BE2C (cell line): ENCODE results near the gene PTPRD.

Experiments
- DNase-seq: peaks from one replicate; pipeline ENCODE4 v3.0.0-alpha.2; 2020
- H3K27me3 ChIP-seq: fragments of 250-450 bp; sonication (Bioruptor Pico); 2 replicates; pipeline ENCODE4 v1.5.1; 2020; ENCODE audit warnings: mild to moderate bottlenecking
- H3K36me3 ChIP-seq: fragments of 250-450 bp; sonication (Bioruptor Pico); 2 replicates; pipeline ENCODE4 v1.5.1; 2020; ENCODE audit warnings: mild to moderate bottlenecking
- H3K4me1 ChIP-seq: fragments of 250-450 bp; sonication (Bioruptor Pico); 2 replicates; pipeline ENCODE4 v1.5.1; 2020
- H3K4me3 ChIP-seq: 2 replicates; pipeline ENCODE4 v1.5.1; 2011; ENCODE audit warnings: low read depth, low read length
- H3K9me3 ChIP-seq: fragments of 250-450 bp; sonication (Bioruptor Pico); 2 replicates; pipeline ENCODE4 v1.5.1; 2020
- TF ChIP-seq, protein P1 (sequence below): IDR thresholded peaks from 2 replicates; pipeline ENCODE4 v1.5.1; 2012; ENCODE audit warnings: mild to moderate bottlenecking, low read depth, low read length

The PTPRD gene

GRCh38 chr9:9592104-9592503, 1020.7 kb downstream of the PTPRD start:
- TF ChIP-seq, protein P1, sequence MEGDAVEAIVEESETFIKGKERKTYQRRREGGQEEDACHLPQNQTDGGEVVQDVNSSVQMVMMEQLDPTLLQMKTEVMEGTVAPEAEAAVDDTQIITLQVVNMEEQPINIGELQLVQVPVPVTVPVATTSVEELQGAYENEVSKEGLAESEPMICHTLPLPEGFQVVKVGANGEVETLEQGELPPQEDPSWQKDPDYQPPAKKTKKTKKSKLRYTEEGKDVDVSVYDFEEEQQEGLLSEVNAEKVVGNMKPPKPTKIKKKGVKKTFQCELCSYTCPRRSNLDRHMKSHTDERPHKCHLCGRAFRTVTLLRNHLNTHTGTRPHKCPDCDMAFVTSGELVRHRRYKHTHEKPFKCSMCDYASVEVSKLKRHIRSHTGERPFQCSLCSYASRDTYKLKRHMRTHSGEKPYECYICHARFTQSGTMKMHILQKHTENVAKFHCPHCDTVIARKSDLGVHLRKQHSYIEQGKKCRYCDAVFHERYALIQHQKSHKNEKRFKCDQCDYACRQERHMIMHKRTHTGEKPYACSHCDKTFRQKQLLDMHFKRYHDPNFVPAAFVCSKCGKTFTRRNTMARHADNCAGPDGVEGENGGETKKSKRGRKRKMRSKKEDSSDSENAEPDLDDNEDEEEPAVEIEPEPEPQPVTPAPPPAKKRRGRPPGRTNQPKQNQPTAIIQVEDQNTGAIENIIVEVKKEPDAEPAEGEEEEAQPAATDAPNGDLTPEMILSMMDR: no peak
- H3K9me3 ChIP-seq: no peaks in the 10 kb centered on the region
- H3K4me1 ChIP-seq: no peaks in the 10 kb centered on the region
- no peak for DNase-seq
- no peaks in the 10 kb centered on the region for H3K36me3 ChIP-seq
- no peaks in the 10 kb centered on the region for H3K27me3 ChIP-seq
- H3K4me3 ChIP-seq: no peak overlapping the region

DNA sequence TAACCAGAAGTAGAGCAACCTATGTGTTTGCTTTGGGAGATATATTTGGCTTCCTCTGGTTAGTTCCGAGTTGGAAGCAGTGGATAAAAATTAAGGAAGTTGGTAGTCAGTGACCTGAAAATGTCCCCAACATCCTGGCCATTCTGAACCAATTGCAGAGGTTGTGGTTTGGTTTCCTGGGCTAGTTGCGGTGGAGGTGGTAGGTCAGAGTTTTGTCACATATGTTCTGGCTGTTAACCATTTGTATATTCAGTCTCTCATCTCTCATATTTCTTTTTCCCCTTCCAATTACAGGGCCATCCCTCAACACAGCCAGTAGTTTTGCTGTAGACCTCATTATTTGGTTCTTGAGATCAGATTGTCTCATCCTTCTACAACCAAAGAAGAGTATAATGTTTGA, 1026.9 kb downstream of the PTPRD start:
- Histone ChIP-seq H3K4me3 (no peak overlapping the region), H3K36me3 (no peaks in the 10 kb centered on the region), H3K4me1 (no peaks in the 10 kb centered on the region), H3K27me3 (no peaks in the 10 kb centered on the region), H3K9me3 (no peaks in the 10 kb centered on the region)
- TF ChIP-seq, protein P1: no peak
- no peak for DNase-seq

DNA sequence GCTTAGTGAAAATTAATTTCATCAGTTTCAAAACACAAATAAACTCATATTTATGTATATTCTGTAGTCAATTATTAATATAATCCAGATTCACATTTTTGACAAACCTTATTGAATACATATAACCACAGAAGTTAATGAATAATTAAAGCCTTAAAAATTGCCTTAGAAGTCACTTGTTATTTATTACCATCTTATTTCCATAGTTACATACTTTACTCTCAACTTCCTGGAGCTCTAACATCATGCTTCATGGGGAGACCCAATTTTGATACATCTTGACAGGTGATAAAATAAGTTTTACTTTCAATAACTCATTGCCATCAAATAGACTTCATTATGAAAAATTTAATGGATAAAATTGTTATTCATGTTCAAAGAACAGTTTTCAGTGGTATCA, 1038.7 kb downstream of the PTPRD start:
- Histone ChIP-seq H3K9me3 (no peaks in the 10 kb centered on the region), H3K4me3 (no peak overlapping the region), H3K27me3 (no peaks in the 10 kb centered on the region), H3K4me1 (no peaks in the 10 kb centered on the region), H3K36me3 (no peaks in the 10 kb centered on the region)
- TF ChIP-seq, protein P1: no peak
- no peak for DNase-seq

DNA sequence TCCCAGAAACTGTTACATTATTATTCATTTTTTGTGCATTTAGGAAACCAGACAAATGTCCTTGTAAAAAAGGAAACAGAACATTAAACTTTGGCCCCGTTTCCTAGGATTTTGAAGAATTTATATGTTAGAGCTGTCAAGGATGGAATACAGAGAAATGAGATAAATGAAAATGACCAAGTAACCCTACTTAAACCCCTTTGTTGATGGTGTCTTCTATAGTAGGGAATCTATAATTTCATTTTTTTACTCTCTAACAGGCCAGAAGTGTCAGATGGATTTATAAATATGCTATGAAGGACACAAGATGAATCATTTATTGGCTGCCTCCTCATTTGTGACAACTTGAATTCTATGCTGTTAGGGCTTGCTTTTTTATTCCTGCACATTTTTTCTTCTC, 1047.1 kb downstream of the PTPRD start:
- Histone ChIP-seq H3K36me3 (no peaks in the 10 kb centered on the region), H3K27me3 (no peaks in the 10 kb centered on the region), H3K4me3 (no peak overlapping the region), H3K4me1 (no peaks in the 10 kb centered on the region), H3K9me3 (no peaks in the 10 kb centered on the region)
- DNase-seq: no peak
- TF ChIP-seq, protein P1: no peak

DNA sequence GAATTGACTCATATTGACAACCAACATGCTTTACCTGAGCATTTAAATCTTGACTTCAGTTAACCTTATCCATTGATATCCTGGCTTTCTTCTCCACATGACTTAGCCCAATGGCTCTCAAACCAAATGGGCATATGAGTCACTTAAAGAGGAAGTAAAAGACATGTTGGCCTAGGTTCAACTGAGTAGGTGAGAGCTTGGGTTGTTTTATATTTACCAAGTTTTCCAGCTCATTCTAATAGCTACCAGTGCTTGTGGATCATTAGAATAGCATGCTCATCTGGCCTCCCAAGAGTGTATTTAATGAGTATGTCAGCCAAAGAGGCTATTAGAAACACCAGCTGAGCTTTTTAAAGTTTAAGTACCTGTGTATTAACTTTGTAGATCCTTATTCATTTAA, 1049.0 kb downstream of the PTPRD start:
- TF ChIP-seq, protein P1: no peak
- Histone ChIP-seq H3K36me3 (no peaks in the 10 kb centered on the region), H3K9me3 (no peaks in the 10 kb centered on the region), H3K27me3 (no peaks in the 10 kb centered on the region), H3K4me1 (no peaks in the 10 kb centered on the region), H3K4me3 (no peak overlapping the region)
- no peak for DNase-seq

DNA sequence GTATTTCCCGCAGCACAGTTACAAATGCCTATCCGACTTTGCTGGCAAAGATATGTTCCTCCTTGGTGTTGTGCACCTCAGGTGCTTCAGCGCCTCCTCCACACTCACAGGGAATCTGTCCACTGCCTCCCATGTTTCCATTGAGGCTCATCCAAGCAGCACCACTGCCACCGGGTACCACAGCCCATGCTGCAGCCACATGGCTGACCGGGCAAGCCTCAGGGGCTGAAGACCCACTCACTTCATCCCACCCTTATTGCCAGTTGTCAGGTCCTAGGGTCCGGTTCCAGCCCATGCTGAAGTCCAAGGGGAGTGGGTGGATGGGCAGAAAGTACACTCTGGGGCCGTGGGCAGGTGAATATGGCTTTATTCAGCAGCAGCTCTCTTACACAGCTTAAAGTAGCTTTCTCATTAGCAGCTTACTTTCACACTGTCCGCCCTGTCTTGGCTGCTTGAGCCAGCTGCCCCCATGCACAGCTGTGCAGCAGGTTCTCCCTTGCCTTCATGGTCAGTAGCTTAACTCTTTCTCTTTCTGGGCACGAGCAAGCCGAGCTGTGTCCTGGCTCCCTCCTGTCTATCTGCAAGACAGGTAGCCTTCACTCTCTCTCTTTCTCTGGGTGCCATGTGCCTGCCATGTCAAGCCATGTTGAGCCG, 1052.3 kb downstream of the PTPRD start:
- no peak overlapping the region for H3K4me3 ChIP-seq
- H3K36me3 ChIP-seq: no peaks in the 10 kb centered on the region
- H3K9me3 ChIP-seq: no peaks in the 10 kb centered on the region
- TF ChIP-seq, protein P1: no peak
- H3K27me3 ChIP-seq: no peaks in the 10 kb centered on the region
- no peaks in the 10 kb centered on the region for H3K4me1 ChIP-seq
- DNase-seq: no peak
